ENCODE data around the gene ZG16.

ZG16 gene

GRCh38 chr16:29815793-29816693, 38.0 kb downstream of the ZG16 start, which contains the start of gene PAGR1:
Gene PAGR1, plus strand, starts transcription at chr16:29816152. Its CDS starts 374 bp downstream, at chr16:29816526.
- DNase-seq (ENCODE audit: extremely low read depth, insufficient read length) = peak; percentile 99
- peak; percentile 98 for TF ChIP-seq CTCF (IDR thresholded peaks at IDR 0.05; ENCODE audit: insufficient read depth, low read length, poor library complexity, severe bottlenecking)
- H3K4me3 ChIP-seq (replicated peaks; ENCODE audit: low read depth, low read length) = peak within 1 kb of the TSS; percentile 89

GRCh38 chr16:29816694-29817441, 38.8 kb downstream of the ZG16 start:
- DNase-seq (ENCODE audit: extremely low read depth, insufficient read length) = no peak
- Histone ChIP-seq H3K36me3 (ENCODE audit: control insufficient read depth, insufficient read depth, low read length) (peaks cover 5% of the 10 kb centered on the region), H3K4me3 (replicated peaks; ENCODE audit: low read depth, low read length) (peak overlapping the region; percentile 89), H3K27me3 (replicated peaks; ENCODE audit: control insufficient read depth, insufficient read depth, low read length) (no peaks in the 10 kb centered on the region)
- TF ChIP-seq CTCF (IDR thresholded peaks at IDR 0.05; ENCODE audit: insufficient read depth, low read length, poor library complexity, severe bottlenecking) = peak; percentile 27

More at GRCh38 chr16:29815793-29816693, 38.0 kb downstream of the ZG16 start, which contains the start of gene PAGR1:
- Histone ChIP-seq H3K36me3 (ENCODE audit: control insufficient read depth, insufficient read depth, low read length) (peaks cover 5% of the 10 kb centered on the region), H3K27me3 (replicated peaks; ENCODE audit: control insufficient read depth, insufficient read depth, low read length) (no peaks in the 10 kb centered on the region)

- no peaks in the 10 kb centered on the region for H3K27me3 ChIP-seq (replicated peaks; ENCODE audit: control insufficient read depth, insufficient read depth, low read length)
- no peak overlapping the region for H3K4me3 ChIP-seq (replicated peaks; ENCODE audit: low read depth, low read length)
- TF ChIP-seq CTCF (IDR thresholded peaks at IDR 0.05; ENCODE audit: insufficient read depth, low read length, poor library complexity, severe bottlenecking) = no peak
- DNase-seq (ENCODE audit: extremely low read depth, insufficient read length) = no peak
- peaks cover 7% of the 10 kb centered on the region for H3K36me3 ChIP-seq (ENCODE audit: control insufficient read depth, insufficient read depth, low read length)
Measured at GRCh38 chr16:29818082-29818481, 40.0 kb downstream of the ZG16 start.

GRCh38 chr16:29819506-29819905, 41.5 kb downstream of the ZG16 start:
- H3K27me3 ChIP-seq (replicated peaks; ENCODE audit: control insufficient read depth, insufficient read depth, low read length) = no peaks in the 10 kb centered on the region
- peak overlapping the region; percentile 88 for H3K4me3 ChIP-seq (replicated peaks; ENCODE audit: low read depth, low read length)
- no peak for DNase-seq (ENCODE audit: extremely low read depth, insufficient read length)
- no peak for TF ChIP-seq CTCF (IDR thresholded peaks at IDR 0.05; ENCODE audit: insufficient read depth, low read length, poor library complexity, severe bottlenecking)
- H3K36me3 ChIP-seq (ENCODE audit: control insufficient read depth, insufficient read depth, low read length) = peaks cover 7% of the 10 kb centered on the region

GRCh38 chr16:29820271-29820701, 42.2 kb downstream of the ZG16 start, which contains the start of gene MVP:
Gene MVP, plus strand, starts transcription at chr16:29820462. Its CDS starts 10,088 bp downstream, at chr16:29830550.
- H3K4me3 ChIP-seq (replicated peaks; ENCODE audit: low read depth, low read length) = peak within 1 kb of the TSS; percentile 88
- peaks cover 7% of the 10 kb centered on the region for H3K36me3 ChIP-seq (ENCODE audit: control insufficient read depth, insufficient read depth, low read length)

More at GRCh38 chr16:29820271-29820701, 42.2 kb downstream of the ZG16 start, which contains the start of gene MVP:
- TF ChIP-seq CTCF (IDR thresholded peaks at IDR 0.05; ENCODE audit: insufficient read depth, low read length, poor library complexity, severe bottlenecking) = no peak
- H3K27me3 ChIP-seq (replicated peaks; ENCODE audit: control insufficient read depth, insufficient read depth, low read length) = no peaks in the 10 kb centered on the region
- peak; percentile 48 for DNase-seq (ENCODE audit: extremely low read depth, insufficient read length)
